Measurements from ENCODE around the gene FRK. TPM values are rescaled to one million over a fixed set of nuclear protein-coding genes. Genes with fewer than 3 reads are reported as not detected.
"Not testable (repeated sequence)": the region's sequence is repeated elsewhere in the genome, so short reads cannot be mapped to it uniquely, and the experiment has no call there.

Gene FRK
- total RNA-seq, 2 experiments from 2014 or later, result 0.03 TPM; not detected in 1

DNA sequence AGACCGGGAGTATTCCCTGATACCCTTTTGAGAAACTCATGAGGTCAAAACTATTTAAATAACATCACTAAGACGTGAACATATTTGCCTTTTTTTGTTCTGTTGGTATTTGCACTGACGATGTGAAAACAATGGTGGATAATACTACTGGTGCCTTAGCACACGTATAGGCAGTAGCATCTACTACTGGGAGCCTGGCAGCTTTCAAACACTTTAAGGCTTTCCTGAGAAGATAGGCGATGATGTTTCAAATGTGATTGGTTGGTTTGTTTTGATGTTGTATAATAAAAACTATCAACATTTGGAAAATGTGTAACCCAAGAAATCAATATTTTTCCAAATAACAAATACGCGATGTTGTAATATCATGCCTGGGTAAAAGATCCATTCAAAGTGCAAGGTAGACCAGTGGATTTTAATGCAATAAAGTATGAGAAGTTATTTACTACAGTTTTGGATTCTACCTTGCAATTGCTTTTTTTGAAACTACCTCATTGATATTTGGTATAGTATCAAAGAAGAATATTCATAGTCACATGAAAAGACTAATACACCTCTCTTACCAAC lies 166.2 kb downstream of the FRK start:
- peaks cover 10% of the 10 kb centered on the region for H3K4me1 Mint-ChIP-seq
- no peak overlapping the region for H3K4me3 Mint-ChIP-seq
- H3K27ac Mint-ChIP-seq, result no peak overlapping the region
- ChIA-PET POLR2A (no interaction called here), CTCF (no interaction called here)
- no peaks in the 10 kb centered on the region for H3K36me3 Mint-ChIP-seq (ENCODE audit: low read depth)
- H3K27me3 Mint-ChIP-seq, result peaks cover 1% of the 10 kb centered on the region
- no peaks in the 10 kb centered on the region for H3K9me3 Mint-ChIP-seq
- DNase-seq, result no peak

- Mint-ChIP-seq H3K9me3 (no peaks in the 10 kb centered on the region), H3K27ac (no peak overlapping the region), H3K36me3 (ENCODE audit: low read depth) (no peaks in the 10 kb centered on the region), H3K4me3 (no peak overlapping the region), H3K27me3 (peaks cover 1% of the 10 kb centered on the region), H3K4me1 (peaks cover 10% of the 10 kb centered on the region)
- ChIA-PET POLR2A (no interaction called here), CTCF (no interaction called here)
- no peak for DNase-seq
Measured at GRCh38 chr6:115891750-115892149, 168.9 kb downstream of the FRK start.

GRCh38 chr6:115891111-115891669 lies 169.5 kb downstream of the FRK start:
- H3K36me3 Mint-ChIP-seq (ENCODE audit: low read depth), result no peaks in the 10 kb centered on the region
- no peak overlapping the region for H3K4me3 Mint-ChIP-seq
- peaks cover 10% of the 10 kb centered on the region for H3K4me1 Mint-ChIP-seq
- POLR2A ChIA-PET, result no interaction called here
- no peaks in the 10 kb centered on the region for H3K9me3 Mint-ChIP-seq
- DNase-seq, result no peak
- CTCF ChIA-PET, result no interaction called here
- peaks cover 1% of the 10 kb centered on the region for H3K27me3 Mint-ChIP-seq
- no peak overlapping the region for H3K27ac Mint-ChIP-seq

DNA sequence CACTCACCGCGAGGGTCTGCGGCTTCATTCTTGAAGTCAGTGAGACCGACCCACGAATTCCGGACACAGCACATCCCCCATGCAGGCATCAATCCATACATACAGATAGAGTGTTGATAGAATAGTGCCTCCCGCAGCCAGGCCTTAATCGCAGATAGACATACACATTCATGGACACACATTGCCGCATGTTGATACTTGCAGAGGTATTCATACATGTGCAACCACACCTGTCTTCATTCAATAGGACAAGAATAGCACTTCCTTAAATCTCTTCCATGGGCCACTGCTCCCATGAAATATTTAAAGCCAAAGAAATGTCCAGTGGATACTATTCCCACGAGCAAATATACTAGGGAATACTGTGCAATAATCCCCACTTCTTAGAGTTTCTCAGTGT lies 170.5 kb downstream of the FRK start:
- Mint-ChIP-seq H3K27ac (no peak overlapping the region), H3K36me3 (ENCODE audit: low read depth) (no peaks in the 10 kb centered on the region), H3K27me3 (peaks cover 1% of the 10 kb centered on the region), H3K9me3 (no peaks in the 10 kb centered on the region), H3K4me3 (no peak overlapping the region), H3K4me1 (peaks cover 10% of the 10 kb centered on the region)
- no peak for DNase-seq
- ChIA-PET CTCF (no interaction called here), POLR2A (no interaction called here)

DNA sequence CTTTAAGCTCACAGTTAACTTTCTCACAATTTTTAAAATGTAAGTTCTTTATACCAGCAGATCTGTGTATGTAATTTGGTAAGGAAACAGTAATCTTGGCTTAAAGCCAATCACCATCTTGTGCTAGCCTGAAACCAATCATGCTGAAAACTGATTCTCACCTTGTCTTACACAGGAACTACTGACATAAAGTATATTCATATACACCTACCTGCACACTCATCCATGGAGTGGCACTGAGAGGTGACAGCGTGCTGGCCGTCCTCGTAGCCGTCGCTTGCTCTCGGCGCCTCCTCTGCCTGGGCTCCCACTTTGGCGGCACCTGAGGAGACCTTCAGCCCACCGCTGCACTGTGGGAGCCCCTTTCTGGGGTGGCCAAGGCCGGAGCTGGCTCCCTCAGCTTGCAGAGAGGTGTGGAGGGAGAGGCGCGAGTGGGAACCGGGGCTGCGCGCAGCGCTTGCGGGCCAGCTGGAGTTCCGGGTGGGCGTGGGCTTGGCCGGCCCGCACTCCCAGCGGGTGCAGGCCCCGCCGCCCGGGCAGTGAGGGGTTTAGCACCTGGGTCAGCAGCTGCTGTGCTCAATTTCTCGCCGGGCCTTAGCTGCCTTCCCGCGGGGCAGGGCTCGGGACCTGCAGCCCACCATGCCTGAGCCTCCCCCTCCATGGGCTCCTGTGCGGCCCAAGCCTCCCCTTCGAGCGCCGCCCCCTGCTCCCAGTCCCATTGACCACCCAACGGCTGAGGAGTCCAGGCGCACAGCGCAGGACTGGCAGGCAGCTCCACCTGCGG lies 171.8 kb downstream of the FRK start:
- H3K36me3 Mint-ChIP-seq (ENCODE audit: low read depth); POLR2A ChIA-PET; H3K9me3 Mint-ChIP-seq: not testable (repeated sequence)

DNA sequence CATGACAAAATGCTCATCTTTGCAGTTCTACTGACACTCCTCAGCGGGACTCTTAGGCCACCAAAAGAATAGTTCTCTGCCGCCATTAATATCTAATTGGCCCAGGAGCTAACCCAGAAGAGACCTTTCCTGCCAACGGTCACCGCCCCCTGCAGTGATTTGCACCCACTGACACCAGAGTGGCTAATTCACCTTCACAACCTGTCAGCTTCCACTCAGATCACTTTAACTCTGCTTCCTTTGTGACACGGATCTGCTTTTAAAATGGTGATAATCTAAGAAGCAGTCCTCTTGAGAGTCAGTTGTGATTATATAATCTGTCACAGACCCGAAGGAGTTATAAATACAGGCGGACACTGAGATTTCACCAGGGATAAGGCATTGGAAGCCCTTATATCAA lies 172.8 kb downstream of the FRK start:
- ChIA-PET POLR2A (no interaction called here), CTCF (no interaction called here)
- Mint-ChIP-seq H3K27me3 (peaks cover 1% of the 10 kb centered on the region), H3K4me3 (no peak overlapping the region), H3K27ac (no peak overlapping the region), H3K4me1 (peaks cover 10% of the 10 kb centered on the region), H3K36me3 (ENCODE audit: low read depth) (no peaks in the 10 kb centered on the region), H3K9me3 (no peaks in the 10 kb centered on the region)
- DNase-seq, result no peak

More for the DNA sequence above, 171.8 kb downstream of the FRK start:
- DNase-seq, H3K4me3 Mint-ChIP-seq, H3K27ac Mint-ChIP-seq, H3K27me3 Mint-ChIP-seq, CTCF ChIA-PET: not testable (repeated sequence)
- H3K4me1 Mint-ChIP-seq, result peaks cover 10% of the 10 kb centered on the region

DNA sequence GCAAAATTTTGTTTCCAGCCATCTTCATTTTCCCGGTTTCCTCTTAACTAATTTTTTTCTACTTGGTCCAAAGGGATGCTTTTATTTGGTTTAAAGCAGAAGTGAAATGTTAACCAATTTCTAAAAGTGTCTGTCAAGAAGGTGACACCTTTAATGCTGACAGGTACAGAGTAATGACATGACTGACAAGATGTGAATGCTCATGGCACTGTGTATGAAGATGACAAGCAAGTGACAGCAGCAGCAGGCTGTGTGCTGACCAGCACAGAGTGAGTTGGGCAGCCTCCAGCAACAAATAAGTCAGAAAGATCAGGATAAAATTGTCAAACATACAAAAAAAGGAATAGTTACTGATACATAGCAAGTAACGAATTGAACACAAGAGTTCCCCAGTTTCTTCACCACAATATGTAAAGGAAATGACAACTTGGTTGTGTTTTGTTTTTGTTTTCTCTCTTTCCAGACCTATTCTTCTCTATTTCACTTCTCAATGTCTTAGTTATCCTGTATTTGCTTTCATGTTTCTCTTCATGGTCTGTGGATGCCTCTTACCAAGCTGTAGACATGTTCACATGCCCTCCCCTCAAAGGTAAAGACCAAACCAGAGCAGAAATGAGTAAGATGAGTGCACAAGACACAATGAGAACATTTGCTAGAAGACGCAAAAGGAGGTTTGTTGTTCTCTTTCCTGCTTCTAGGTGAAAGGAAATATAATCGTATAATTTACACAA lies 174.9 kb downstream of the FRK start:
- ChIA-PET CTCF (no interaction called here), POLR2A (no interaction called here)
- no peaks in the 10 kb centered on the region for H3K36me3 Mint-ChIP-seq (ENCODE audit: low read depth)
- H3K27me3 Mint-ChIP-seq, result no peaks in the 10 kb centered on the region
- H3K27ac Mint-ChIP-seq, result no peak overlapping the region
- no peaks in the 10 kb centered on the region for H3K9me3 Mint-ChIP-seq
- peaks cover 5% of the 10 kb centered on the region for H3K4me1 Mint-ChIP-seq
- no peak overlapping the region for H3K4me3 Mint-ChIP-seq
- no peak for DNase-seq

GRCh38 chr6:115882771-115883170 lies 177.9 kb downstream of the FRK start:
- Mint-ChIP-seq H3K27ac (no peak overlapping the region), H3K9me3 (no peaks in the 10 kb centered on the region), H3K4me1 (no peaks in the 10 kb centered on the region), H3K4me3 (no peak overlapping the region), H3K36me3 (ENCODE audit: low read depth) (no peaks in the 10 kb centered on the region), H3K27me3 (no peaks in the 10 kb centered on the region)
- no peak for DNase-seq
- CTCF ChIA-PET, result no interaction called here
- POLR2A ChIA-PET, result no interaction called here

GRCh38 chr6:115882174-115882573 lies 178.5 kb downstream of the FRK start:
- DNase-seq, result no peak
- POLR2A ChIA-PET, result no interaction called here
- no peak overlapping the region for H3K4me3 Mint-ChIP-seq
- no peaks in the 10 kb centered on the region for H3K9me3 Mint-ChIP-seq
- H3K4me1 Mint-ChIP-seq, result no peaks in the 10 kb centered on the region
- H3K27ac Mint-ChIP-seq, result no peak overlapping the region
- H3K27me3 Mint-ChIP-seq, result no peaks in the 10 kb centered on the region
- CTCF ChIA-PET, result no interaction called here
- no peaks in the 10 kb centered on the region for H3K36me3 Mint-ChIP-seq (ENCODE audit: low read depth)

Other genes starting within 250 kb of the FRK start
- gene NT5DC1, start 40.0 kb upstream of the FRK start, total RNA-seq, result 10 to 100 TPM; 48.3 to 49.4 TPM
- gene COL10A1, start 65.2 kb upstream of the FRK start, total RNA-seq, result not detected
- gene TSPYL4, start 193.2 kb upstream of the FRK start, total RNA-seq, result 10 to 100 TPM; 16.9 TPM
- 10 to 100 TPM; 47.6 to 48.4 TPM for gene TSPYL1, start 219.0 kb upstream of the FRK start, total RNA-seq

Data from activated CD4-positive, alpha-beta memory T cell treated with anti-CD3 and anti-CD28 coated beads, Interleukin-2, amount 10 ng/mL, durations not matched to agents 7 days and 5 days (primary cell).